NCI-H2196 treated with DMSO at 0.1 percent for 48 hours (cell line): ENCODE data around the gene VNN1.
"Not testable (repeated sequence)": the region's sequence is repeated elsewhere in the genome, so short reads cannot be mapped to it uniquely, and the experiment has no call there.

Experiments
- DNase-seq: peaks from one replicate; lab custom pipeline; 2025; ENCODE audit not compliant: unreplicated experiment; lab: John Stamatoyannopoulos, UW

VNN1 gene

DNA sequence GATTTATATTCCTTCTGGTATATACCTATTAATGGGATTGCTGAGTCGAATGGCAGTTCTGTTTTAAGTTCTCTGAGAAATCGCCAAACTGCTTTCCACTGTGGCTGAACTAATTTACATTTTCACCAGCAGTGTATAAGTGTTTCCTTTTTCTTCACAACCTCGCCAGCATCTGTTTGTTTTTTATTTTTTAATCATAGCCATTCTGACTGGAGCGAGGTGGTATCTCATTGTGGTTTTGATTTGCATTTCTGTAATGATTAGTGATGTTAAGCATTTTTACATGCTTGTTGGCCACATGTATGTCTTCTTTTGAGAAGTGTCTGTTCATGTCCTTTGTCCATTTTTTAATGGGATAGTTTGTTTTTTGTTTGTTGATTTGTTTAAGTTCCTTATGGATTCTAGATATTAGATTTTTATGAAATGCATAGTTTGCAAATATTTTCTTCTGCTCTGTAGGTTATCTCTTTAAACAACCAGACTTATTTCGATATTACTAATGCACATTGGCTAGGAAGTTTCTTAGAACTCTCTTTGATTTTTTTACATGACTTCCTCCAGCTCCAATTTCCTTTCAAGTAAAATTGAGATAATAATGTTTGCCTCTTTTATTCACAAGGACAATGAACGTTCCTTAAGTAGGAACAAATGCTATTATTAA lies 12.2 kb upstream of the VNN1 start:
- no peak for DNase-seq

DNA sequence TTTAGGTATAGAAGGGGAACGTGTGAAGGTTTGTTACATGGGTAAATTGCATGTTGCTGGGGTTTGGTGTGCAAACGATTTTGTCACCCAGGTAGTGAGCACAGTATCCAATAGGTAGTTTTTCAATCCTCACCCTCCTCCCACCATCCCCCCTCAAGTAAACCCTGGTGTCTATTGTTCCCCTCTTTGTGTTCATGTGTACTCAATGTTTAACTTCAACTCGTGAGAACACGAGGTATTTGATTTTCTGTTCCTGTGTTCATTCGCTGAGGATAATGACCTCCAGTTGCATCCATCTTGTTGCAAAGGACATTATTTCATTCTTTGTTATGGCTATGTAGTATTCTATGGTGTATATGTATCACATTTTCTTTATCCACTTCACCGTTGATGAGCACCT lies 11.6 kb upstream of the VNN1 start:
- DNase-seq = no peak

DNA sequence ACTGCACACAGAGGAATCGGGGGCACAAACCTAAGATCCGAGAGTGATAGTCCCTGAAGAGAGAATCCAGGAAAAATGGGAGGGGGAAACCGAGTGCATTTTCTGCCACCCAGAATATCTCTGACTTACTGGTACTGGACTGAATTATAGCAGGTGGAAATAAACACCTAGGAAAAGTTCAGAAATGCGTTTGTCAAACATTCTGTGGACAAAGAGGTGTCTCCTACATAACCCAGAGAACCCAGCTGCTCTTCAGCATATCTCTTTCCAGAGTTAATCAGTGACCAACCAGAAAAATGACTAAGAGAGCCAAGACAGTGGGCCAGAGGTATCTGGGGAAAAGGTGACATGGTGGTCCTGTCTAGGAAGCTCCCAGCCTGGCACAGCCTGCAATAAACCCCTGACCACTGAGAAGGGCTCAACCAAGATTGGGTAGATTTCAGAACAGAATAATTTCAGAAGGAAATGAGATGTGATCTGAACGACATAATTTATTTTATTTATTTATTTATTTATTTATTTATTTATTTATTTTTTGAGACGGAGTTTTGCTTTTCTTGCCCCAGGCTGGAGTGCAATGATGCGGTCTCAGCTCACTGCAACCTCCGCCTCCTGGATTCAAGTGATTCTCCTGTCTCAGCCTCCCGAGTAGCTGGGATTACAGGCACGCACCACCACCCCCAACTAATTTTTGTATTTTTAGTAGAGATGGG lies 6.0 kb upstream of the VNN1 start:
- no peak for DNase-seq

DNA sequence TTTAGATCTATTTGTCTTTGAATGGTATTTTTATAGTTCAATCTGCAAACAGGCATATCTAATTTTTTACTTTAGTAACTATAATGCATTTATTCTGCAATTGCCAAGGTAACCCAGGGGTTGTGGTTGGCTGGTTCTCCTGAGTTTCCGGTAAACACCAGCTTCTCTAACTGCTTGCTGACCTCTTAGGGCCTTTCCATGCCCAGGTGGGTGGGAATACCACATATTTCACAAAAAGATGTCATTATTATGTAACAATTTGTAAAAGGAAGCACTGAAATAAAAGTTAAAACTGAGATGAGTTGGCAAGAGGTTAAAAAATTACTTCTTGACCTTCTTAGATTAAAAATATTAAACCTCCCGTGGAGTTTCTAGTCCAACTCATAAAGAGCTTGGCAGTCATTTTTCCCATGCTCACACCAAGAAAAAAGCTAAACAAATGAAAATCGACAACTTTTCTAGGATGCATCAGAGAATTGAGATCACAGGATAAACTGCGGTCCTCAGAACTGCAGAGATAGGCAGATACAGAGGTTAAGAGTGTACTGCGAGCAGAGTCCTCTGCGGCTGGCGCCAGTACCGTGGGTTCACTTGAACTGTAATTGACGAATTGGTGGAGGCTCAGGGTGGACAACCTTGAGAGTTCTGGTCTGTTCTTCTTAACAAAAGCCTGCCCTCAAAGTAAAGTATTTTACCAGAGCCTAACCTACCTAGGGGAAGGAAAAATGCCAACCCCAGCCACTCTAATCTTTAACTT lies 2.2 kb upstream of the VNN1 start:
- no peak for DNase-seq

DNA sequence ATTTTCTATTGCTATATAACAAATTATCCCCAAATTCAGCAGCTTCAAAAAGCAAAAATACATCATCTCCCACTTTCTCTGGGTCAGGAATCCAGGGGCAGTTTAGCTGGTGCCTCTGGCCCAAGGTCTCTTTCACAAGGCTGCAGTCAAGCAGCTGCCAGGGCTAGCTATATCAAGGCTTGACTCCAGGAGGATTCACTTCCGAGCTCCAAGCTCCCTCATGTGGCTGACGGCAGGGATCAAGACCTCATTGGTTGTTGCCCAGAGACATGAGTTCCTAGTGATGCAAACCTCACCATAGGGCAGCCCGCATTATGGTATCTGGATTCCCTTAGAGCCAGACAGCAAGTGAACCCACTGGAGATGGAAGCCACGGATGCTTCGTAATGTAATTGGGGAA lies 1.3 kb upstream of the VNN1 start:
- DNase-seq = no peak

DNA sequence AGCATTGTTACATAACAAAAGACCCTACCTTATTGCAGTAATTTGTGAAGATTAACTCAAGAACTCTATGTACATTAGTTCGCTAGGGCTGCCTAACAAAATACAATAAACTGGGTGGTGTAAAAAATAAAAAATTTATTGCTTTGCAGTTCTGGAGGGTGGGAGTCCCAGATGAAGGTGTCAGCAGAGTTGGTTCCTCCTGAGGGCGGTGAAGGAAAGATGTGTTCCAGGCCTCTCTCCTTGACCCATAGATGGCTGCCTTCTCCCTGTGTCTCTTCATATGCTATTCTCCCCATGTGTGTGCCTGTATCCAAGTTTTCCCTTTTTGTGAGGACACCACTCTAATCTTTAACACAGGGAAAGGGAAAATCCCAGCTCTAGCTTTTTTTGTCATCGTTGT lies 305 bp upstream of the VNN1 start:
- no peak for DNase-seq

DNA sequence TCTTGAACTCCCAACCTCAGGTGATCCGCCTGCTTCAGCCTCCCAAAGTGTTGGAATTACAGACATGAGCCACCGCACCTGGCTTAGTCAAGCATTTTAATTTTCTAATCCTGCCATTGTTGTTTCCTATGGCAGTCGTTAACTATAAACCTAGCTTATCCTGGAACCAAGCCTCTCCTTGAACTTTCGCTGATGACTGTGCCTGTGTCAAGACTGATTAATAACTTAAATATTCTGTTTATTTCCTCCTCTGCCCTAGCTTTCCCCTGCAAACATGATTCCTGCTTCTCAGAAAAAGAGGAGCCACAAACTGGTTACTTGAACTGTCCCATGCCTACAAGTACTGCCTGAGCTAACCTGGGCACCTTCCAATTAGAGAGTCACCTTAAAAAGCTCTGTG lies 1.5 kb downstream of the VNN1 start:
- DNase-seq = no peak

DNA sequence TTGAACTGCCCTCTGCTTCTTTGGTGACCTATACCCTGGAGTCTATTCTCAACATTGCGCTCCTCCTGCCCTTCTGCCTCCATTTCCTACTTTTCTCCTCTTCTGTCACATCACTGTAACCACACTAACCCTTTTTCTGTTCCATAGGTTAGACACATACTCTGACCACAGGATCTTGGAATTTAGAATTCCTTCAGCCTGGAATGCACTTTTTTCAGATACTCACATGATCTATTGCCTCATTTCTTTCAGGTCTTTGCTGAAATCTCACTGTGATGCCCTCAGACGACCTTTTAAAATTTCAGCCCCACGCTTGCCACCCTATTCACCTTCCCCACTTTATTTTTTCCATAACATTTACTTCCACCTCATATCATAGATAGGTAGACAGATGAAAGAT lies 5.1 kb downstream of the VNN1 start:
- DNase-seq = no peak

DNA sequence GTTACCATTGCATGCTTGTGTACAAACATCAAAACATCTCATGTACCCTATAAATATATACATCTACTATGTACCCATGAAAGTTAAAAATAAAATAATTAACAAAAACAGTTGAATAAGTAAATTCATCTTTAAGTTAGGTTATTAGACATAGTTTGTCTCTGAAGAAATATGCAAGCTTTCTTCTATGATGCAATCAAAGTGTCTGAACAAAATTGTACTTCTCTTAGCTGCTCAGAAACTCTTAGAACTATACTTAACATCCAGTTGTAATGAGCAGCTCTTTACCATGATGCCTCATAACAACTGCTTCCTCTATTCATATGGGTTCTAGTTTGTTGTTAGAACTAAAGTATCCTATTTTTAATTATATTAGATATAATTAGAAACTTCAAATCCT lies 5.9 kb downstream of the VNN1 start:
- no peak for DNase-seq

DNA sequence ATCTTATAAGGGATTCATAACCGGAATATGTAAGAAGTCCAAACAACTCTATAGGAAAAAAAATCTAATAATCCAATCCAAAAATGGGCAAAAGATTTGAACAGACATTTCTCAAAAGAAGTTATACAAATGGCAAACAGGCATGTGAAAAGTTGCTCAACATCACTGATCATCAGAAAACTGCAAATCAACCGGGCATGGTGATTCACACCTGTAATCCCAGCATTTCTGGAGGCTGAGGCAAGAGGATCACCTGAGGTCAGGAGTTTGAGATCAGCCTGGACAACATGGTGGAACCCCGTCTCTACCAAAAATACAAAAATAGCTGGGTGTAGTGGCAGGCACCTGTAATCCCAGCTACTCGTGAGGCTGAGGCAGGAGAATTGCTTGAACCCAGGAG lies 7.1 kb downstream of the VNN1 start:
- not testable (repeated sequence) for DNase-seq

DNA sequence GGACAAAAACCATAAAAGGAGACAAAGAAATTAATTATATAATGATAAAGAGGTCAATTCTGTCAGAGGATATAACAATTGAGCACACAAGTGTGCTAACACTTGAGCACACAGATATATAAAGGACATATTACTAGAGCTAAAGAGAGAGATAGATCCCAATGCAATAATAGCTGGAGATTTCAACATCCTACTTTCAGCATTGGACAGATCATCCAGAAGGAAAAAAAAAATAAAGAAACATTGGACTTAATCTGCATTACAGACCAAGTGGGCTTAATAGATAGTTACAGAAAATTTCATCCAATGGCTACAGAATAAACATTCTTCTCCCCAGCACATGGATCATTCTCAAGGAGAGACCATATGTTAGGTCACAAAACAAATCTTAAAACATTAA lies 9.9 kb downstream of the VNN1 start:
- no peak for DNase-seq

DNA sequence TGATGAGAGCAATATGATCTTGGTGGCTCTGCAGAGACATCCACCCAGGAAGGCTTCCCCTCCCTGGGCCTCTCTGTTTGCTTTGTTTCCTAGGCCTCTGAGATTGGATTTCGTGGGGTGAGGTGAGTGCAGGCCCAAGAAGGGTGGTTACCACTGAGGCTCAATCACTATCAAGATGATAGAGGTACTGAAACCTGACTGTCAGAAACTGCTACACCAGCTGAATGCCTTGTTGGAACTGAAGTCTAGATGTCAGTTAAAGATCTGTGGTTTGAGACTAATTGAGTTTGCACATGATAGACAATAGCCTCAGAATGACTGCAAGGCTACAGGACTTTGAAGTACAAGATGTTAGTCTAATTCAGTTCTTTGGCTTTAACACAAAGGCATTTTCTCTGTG lies 15.2 kb downstream of the VNN1 start:
- DNase-seq = no peak

DNA sequence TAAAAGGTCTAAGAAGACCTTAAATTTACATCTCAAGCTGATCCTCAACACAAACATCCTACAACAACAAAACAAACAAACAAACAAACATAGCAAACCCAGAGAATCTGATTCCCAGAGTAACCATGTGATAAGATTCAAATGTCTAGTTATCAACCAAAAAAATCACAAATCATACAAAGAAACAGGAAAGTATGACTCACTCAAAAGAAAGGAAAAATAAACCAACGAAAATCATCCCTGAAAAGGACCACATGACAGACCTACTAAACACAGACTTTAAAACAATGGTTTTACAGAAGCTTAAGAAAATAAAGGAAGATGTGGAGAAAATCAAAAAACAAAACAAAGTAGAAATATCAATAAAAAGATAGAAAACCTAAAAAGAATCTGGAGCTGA lies 18.1 kb downstream of the VNN1 start:
- no peak for DNase-seq

DNA sequence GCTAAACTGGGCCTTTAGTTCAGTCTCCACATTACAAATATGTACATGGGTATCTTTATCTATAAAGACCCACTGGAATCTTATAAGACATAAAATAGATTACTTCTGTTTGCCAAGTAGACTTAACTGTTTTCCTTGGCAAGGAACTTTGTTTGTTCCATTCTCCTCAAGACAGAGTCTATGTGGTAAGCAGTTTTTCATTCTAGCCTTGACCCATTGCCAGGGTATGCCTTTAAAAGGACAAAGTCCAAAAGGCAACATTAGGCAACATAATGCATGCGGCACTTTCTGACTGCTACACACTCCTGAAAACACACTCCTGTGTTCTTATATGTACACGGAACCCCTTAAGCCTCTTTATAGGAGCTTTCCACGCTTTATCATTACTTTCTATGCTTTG lies 20.4 kb downstream of the VNN1 start:
- no peak for DNase-seq

DNA sequence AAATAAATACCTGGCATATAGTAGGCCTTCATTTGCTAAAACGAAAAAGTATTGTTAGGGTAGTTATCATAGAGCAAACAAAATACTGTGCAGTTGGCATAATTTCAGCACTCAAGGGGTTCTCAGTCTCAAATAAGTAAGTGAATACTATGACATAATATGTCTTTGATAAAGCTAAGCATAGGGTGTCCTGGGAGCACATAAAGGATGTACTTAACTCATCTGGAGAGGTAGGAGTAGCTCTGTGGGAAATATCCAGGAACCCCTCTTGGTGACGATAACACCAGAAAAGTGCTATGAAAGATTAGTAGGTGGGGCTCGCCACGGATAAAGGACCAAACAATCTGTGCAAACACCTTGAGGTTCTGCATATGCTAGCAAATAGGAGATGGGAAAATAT lies 23.2 kb downstream of the VNN1 start:
- no peak for DNase-seq

DNA sequence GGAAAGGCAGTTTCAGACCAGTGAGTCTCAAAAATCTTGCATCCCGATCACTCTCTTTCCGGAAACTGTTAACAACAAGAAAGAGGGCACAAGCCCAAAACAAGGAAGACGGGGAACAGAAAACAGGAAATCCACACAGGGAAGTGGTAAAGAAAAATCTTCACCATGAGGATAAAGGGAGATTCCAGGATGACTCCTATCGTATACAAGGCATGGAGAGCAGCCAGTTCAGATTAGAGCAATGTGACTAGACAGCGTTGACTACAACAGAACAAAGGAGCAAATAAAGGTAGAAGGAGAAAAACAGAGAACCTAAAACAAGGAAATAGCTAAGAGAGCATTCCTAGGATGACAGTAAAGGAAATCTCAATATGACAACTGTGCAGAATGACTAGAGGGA lies 26.5 kb downstream of the VNN1 start:
- no peak for DNase-seq

DNA sequence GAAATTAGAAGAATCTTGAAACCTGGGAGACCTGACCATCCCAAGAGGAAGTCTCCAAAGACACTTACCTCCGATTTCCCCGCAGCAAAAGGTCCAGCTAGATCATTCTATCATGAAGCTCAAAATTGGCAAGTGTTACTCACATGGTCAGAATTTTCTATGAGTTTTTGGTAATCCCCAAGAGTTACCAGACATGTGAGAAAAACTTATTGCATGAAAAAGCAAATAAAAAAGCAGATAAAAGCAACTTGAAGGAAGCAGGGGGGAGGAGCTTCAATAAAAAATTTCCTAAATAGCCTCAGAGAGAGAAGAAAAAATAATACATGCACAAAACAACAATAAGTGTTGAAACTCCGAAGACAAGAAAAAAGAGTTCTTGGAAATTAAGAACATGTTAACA lies 27.3 kb downstream of the VNN1 start:
- DNase-seq = no peak

DNA sequence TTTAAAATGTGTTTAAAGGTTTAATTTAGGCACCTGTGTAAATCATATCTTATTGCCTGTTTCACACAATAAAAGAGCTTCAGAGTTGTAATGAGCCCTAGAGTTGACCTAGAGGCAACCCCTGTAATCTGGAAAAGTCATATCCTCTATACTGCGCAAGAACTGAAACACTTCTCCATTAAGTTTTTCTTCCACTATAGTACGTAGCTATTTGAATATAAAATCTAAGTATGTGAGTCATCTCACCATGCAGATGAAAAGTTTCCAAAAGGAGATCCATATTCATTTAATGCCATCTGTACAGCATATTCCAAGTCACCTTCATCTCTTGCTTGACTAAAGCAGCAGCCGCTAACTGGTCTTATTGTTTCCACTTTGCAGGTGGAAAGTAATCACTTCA lies 28.8 kb downstream of the VNN1 start:
- DNase-seq = no peak

DNA sequence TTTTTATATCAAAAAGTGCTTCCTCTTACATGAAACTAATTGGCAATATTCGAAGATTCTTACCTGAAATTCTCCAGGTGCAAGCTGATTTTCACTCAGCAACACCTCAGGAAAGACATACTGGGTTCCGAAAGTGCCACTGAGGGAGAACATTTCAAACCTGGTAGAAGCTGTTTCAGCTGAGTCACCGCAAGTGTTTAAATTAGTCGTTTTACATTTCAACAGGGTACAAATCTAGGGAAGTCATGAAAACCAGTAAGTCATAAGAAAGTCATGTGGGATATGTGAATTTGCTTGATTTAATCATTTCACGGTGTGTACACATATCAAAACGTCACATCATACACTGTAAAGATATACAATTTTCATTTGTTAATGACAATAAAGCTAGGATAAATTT lies 29.6 kb downstream of the VNN1 start:
- DNase-seq = no peak

DNA sequence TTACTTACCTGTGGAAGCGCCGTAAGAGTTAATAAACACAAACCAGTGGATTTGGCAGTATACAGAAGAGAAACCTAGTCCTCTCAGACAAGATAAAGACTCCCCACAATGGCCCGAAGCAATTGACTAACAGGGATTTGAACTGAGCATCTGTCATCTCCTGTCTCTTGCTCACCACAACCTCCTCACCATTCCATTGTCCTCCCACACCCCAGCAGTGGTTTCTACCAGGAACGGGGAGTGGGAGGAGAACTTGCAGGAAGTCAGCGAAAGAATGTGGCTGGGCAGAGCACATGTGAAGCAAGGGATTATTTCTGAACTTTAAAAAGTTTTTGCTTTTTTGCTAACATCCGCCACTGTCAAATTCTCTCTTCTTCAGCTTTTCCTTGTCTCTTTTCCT lies 30.3 kb downstream of the VNN1 start:
- no peak for DNase-seq

DNA sequence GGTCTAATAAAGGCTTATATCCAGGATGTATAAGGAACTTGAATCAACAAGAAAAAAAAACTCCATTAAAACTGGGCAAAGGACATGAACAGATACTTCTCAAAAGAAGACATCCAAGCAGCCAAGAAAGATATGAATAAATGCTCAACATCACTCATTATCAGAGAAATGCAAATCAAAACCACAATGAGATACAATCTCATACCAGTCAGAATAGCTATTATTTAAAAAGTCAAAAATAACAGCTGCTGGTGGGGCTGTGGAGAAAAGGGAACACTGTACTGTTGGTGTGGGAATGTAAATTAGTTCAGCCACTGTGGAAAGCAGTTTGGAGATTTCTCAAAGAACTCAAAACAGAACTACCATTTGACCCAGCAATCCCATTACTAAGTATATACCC lies 34.8 kb downstream of the VNN1 start:
- not testable (repeated sequence) for DNase-seq

DNA sequence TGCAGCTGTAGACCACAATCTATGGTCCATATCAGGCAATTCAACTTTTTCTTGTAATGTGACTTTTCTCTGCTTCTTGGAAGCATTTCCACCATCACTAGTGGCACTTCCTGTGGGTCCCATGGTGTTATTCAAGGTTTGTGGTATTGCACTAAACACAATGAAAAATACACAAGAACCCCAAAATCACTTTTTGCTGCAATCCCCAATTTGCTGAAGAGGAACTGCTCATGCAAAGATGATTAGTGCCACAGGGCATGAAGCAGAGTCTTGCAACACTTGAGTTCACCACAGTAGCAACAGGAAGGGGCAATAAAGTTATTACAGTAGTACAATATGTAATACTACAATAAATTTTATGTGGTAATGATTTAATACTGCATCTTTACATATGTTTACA lies 38.1 kb downstream of the VNN1 start:
- no peak for DNase-seq
